ENCODE data around the gene ADA.
"Not testable (repeated sequence)": the region's sequence is repeated elsewhere in the genome, so short reads cannot be mapped to it uniquely, and the experiment has no call there.

Gene ADA

DNA sequence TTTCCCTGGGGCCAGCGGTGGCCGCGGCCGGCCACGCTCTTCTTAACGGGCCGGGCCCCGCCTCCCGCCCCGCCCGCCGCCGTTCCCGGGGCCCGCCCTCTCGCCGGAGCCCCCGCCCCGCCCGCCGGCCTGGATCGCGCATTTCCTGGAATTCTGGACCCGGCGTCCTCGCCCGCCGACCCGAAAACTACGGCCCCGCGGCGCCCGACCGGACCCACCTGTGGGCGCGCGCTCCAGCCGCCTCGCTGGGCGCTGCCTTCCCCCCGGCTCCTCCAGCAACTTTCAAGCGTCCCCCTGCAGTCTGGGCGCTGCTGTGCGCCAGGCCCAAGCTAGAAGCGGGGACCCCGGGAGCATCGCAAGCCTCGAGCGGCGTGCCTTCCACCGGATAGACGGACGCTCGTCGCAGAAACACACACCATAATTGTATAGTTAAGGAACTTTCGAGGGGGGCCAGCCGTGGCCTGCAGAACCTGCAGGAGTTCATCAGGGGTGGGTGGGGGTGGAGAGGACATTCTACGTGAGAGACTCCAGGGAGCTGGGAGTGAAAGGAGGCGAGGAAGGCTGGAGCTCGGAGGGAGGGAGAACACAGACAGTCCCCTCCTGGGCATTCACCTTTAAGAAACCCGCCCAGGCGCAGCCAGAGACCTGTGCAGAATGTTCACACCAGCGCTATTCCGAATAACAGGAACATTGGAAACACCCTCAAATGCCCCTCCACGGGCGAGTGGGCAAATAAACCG is at the start of gene ADA:
ADA (minus strand) TSS at position 16 of the 740 bp plus-strand sequence. CDS start 92 bp downstream, outside the sequence.
- DNase-seq: peak; percentile 16

DNA sequence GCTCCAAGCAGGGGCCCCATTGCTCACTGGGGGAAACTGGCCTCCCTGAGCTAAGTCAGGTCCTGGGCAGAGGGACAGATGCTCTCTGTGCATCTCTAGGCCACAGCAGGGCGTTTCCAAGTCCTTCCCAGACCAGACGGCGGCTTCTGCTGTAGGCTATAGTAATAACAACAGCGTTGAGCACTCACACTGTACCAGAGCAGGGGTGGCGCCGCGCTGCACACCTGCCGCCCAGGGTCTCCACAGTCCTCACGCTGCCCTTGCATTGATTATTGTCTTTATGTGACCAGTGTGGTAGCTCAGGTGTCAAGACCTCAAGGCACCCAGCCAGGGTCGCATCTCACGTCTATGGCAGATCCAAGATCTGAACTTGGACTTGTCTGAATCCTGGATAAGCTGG is 48.8 kb upstream of the ADA start:
- DNase-seq: no peak

GRCh38 chr20:44698351-44698750 is 46.9 kb upstream of the ADA start:
- no peak for DNase-seq

GRCh38 chr20:44697041-44697440 is 45.5 kb upstream of the ADA start:
- not testable (repeated sequence) for DNase-seq

DNA sequence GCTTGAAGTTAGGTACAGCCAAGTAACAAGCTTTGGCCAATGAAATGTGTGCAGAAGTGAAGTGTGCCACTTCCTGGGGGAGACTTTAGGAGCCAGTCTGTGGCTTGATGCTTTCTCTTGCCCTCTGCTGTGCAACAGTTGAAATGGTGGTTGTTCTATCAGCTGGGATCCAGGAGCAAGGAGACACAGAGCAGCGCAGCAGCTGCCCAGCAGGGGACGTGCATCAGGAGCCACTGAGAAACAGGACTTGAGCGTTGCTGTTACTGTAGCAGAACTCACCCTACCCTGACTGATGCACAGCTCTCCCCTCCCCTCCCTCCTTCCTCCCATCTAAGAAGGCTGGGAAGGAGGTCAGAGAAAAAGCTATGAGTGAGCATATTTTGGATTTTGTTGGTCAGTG is 44.8 kb upstream of the ADA start:
- no peak for DNase-seq

- no peak for DNase-seq
Observed at GRCh38 chr20:44695674-44696300, 44.3 kb upstream of the ADA start.

DNA sequence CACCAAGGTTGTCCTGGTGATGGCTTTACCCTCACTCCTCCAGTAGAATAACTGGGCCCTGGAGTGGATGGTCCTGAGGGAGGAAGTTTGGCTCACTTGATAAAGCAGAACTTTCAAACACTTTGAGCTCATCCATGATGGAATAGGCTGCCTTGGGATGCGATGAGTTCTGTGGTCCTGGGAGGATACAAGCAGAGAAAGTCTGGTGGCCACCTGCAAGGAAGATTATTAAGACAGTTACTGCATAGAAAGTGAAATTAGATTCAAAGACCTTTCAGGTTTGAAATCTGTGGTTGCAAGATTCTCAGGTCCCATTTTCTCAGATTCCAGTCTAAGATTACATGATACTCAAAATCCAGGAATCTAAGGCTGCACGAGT is 43.8 kb upstream of the ADA start:
- DNase-seq: no peak

GRCh38 chr20:44694159-44694558 is 42.7 kb upstream of the ADA start:
- DNase-seq: no peak

DNA sequence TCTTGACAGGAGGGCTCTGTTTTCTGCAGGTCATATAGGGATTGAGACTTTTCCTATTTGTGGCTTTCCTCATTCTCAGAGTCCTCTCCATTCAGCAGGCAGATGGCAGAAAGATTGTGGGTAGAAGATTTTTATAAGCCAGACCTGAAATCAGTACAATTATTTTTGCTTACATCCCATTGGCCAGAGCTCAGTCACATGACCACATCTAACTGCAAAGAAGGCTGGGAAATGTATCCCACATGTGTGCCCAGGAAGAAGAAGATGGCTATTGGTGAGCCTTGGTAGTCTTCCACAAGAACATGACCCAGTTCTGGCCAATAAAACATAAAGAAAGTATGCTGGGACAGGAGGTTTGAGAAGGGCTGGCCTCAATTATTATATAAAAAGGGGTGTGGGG is 42.1 kb upstream of the ADA start:
- DNase-seq: no peak

DNA sequence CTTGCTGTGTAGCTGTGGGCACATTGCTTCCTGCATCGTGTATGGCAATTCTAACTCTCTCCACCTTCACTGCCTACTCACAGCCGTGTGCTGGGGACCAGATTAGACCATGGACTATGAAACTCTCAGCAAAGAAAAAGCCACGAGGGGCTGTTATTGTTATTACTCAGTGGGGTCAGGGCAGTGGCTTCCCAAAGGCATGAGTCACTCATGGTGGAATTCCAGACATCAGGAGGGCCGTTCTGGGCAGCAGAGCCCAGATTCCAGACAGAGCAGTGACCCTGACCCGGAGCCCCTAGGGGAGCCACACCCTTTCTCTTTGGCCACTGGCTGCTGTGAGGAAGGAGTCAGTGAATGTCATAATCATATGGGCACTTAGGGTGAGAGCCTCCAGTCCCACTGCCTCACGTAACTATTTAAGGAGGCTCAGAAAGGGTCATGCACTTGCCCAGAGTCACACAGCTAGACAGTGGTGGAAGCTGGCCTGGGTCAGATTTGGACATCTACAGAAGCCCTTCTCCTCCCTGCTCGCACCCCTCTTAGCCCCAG is 41.5 kb upstream of the ADA start:
- DNase-seq: no peak

DNA sequence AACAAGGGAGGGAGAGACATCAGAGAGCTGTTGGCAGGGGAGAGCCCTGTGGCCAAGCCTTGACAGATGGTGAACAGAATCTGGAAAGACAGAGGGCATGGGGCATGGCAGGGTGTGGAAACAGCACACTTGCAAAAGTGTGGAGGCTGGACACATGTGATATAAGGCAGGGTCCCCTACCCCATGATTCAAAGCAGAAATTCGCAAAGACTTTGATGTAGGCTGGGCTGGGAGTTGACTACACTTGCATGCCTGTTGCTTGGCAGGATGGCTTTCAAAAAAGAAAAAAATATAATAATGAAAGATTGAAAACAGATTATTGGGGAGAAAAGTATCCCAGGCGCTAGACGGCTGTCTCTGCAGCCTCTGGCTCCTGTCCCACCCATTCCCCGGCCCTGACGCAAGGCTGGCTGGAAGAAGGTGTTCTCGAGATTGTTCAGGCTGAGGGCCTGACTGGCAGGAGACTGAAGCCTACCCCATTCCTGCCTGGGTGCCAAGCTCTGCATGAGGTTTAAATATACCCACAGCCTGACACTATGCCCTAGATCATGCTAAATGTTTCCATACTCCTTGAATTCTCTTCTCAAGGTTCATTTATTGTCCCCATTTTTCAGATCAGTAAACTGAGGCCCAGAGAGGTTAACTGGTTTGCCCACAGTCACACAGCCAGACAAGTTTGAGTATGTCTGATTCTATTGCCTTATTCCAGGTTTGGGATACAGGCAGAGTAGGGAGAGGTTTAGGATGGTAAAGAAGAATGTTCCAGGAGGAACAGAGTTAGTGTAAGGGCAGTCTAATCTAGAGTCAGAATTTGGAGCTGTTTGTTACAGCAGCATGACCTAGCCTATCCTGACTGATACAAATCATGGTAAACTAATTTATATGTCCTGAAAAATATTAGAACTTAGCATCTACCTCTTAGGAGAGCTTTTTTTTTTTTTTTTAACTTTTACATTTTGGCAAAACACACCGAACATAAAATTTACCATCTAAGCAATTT is 40.2 kb upstream of the ADA start:
- DNase-seq: no peak

- DNase-seq: no peak
Observed at GRCh38 chr20:44690781-44691423, 39.4 kb upstream of the ADA start.

DNA sequence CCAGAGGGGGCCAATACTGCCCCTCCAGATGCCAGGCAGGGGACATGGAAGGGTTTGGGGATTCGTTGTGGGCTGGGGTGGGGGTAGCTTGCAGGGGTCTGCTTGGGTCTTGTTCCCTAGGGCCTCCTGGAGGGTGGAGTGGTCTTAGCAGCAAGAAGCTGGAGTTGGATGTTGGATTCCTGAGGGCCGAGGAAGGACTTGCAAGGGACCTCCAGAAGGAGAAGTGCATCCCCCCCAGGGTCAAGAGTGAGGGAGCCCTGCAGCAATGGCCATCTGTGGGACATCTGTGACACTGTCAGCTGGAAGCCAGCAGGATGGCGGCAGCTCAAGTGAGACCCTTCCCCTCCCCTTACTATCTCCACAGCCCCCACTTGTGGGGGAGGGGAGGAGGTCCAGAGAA is 38.3 kb upstream of the ADA start:
- DNase-seq: no peak

DNA sequence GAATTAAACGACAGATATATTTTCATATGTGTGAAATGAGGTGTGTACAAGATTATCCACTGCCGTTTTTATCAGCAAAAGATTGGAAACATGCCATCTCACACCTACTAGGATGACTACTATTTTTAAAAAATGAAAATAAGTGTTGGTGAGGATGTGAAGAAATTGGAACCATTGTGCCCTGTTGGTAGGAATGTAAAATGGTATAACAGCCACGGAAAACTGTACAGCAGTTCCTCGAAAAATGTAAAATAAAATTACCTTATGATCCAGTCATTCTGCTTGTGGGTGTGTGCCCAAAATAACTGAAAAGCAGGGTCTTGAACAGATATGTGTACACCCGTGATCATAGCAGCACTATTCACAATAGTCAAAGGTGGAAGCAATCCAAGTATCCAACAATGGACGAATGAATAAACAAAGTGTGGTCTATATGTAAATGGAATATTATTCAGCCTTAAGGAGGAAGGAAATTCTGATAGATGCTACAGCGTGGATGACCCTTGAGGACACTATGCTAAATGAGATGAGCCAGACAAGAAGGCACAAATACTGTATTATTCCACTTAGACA is 36.6 kb upstream of the ADA start:
- no peak for DNase-seq

- DNase-seq: no peak
Observed at GRCh38 chr20:44686934-44687333, 35.4 kb upstream of the ADA start.

GRCh38 chr20:44684047-44684967 is 32.8 kb upstream of the ADA start:
- DNase-seq: no peak

- peak; percentile 67 for DNase-seq
Observed at GRCh38 chr20:44683263-44684046, 32.0 kb upstream of the ADA start.

GRCh38 chr20:44681796-44682566 is 30.5 kb upstream of the ADA start:
- DNase-seq: no peak

DNA sequence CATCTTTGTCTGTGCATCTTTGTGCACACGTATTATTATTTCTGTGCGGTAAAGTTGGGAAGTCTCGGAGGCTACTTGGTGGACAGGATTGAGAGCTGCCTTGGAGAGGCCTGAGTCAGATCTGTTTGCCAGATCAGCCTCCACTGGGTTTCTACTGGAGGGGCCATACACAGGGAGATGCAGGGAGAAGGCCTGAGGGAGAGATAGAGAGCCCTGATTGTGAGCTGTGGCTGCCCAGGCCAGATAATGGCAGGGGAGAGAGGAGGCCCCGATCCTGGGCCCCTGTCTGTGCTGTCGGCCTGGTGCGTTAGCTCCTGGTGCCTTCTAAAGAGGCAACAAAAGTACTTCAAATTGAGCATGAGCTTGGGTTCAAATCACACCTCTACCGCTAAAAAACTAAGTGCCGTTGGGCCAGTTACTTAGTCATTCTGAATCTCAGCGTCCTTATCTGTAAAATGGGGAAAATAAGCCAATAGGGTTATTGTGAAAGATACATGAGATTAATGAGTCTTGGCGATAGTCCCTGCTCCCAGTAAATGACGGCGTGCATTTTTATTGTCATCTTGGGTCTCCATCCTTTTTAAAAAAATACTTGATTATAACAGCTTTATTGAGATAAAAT is 27.6 kb upstream of the ADA start:
- no peak for DNase-seq
